ENCODE measurements around the gene CACNA1I.

- TF ChIP-seq, protein P1, sequence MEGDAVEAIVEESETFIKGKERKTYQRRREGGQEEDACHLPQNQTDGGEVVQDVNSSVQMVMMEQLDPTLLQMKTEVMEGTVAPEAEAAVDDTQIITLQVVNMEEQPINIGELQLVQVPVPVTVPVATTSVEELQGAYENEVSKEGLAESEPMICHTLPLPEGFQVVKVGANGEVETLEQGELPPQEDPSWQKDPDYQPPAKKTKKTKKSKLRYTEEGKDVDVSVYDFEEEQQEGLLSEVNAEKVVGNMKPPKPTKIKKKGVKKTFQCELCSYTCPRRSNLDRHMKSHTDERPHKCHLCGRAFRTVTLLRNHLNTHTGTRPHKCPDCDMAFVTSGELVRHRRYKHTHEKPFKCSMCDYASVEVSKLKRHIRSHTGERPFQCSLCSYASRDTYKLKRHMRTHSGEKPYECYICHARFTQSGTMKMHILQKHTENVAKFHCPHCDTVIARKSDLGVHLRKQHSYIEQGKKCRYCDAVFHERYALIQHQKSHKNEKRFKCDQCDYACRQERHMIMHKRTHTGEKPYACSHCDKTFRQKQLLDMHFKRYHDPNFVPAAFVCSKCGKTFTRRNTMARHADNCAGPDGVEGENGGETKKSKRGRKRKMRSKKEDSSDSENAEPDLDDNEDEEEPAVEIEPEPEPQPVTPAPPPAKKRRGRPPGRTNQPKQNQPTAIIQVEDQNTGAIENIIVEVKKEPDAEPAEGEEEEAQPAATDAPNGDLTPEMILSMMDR (conservative IDR thresholded peaks at IDR 0.05; ENCODE audit: low read depth, low read length): no peak
- TF ChIP-seq EZH2 (IDR thresholded peaks at IDR 0.05; ENCODE audit: borderline replicate concordance, low read depth, low read length, poor library complexity, severe bottlenecking): no peak
Measured at GRCh38 chr22:39560127-39560526, 10.4 kb upstream of the CACNA1I start.
